DND-41 (cell line): ENCODE measurements around the gene LCE7A.

ENCODE experiments used
- EZH2 ChIP-seq: IDR thresholded peaks from 3 replicates; pipeline ENCODE4 v1.6.1; 2012; ENCODE audit warnings: borderline replicate concordance, low read depth, mild to moderate bottlenecking, moderate library complexity, low read length, inconsistent platforms; ENCODE audit not compliant: severe bottlenecking
- TF ChIP-seq, protein P1 (sequence below): IDR thresholded peaks from 2 replicates; pipeline ENCODE4 v1.5.1; 2012; ENCODE audit warnings: borderline replicate concordance, low read length, moderate library complexity, mild to moderate bottlenecking; ENCODE audit not compliant: poor library complexity, severe bottlenecking; ENCODE audit errors: extremely low read depth

- TF ChIP-seq, protein P1, sequence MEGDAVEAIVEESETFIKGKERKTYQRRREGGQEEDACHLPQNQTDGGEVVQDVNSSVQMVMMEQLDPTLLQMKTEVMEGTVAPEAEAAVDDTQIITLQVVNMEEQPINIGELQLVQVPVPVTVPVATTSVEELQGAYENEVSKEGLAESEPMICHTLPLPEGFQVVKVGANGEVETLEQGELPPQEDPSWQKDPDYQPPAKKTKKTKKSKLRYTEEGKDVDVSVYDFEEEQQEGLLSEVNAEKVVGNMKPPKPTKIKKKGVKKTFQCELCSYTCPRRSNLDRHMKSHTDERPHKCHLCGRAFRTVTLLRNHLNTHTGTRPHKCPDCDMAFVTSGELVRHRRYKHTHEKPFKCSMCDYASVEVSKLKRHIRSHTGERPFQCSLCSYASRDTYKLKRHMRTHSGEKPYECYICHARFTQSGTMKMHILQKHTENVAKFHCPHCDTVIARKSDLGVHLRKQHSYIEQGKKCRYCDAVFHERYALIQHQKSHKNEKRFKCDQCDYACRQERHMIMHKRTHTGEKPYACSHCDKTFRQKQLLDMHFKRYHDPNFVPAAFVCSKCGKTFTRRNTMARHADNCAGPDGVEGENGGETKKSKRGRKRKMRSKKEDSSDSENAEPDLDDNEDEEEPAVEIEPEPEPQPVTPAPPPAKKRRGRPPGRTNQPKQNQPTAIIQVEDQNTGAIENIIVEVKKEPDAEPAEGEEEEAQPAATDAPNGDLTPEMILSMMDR = no peak
- TF ChIP-seq EZH2 = no peak
These were observed 39.2 kb downstream of the LCE7A start for GRCh38 chr1:152899027-152899426.
